Stimulated activated CD8-positive, alpha-beta memory T cell treated with anti-CD3 and anti-CD28 coated beads, Interleukin-15, amount 100 ng/mL, for 1 hour (primary cell): ENCODE results near the gene KCTD12.

Experiments
- DNase-seq: peaks from one replicate; pipeline ENCODE4 v3.0.0-alpha.2; 2020; ENCODE audit warnings: low read depth

The KCTD12 gene

DNA sequence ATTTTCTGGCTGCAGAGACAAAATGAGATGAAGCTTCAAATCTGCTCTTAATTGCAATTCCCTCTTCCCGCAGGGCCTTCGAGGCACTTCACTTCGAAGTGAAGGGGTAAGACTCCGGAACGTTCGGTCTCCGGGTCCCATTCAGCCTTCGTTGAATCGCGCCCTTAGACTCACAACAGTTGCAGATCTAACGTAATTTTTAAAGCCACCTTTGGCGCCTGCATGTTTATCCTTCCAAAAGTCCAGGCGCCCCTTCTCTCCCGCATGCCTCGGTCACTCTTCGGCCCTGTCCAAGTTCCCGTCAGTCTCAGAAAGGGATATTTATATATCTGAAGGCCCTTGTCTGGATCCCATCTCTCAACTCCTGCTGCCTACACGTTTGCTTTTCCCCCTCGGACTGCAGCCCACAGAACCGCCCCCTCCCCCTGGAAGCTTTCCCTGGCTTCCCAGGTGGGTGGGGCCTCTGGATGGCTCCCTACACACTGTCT, 915 bp upstream of the KCTD12 start:
- no peak for DNase-seq

DNA sequence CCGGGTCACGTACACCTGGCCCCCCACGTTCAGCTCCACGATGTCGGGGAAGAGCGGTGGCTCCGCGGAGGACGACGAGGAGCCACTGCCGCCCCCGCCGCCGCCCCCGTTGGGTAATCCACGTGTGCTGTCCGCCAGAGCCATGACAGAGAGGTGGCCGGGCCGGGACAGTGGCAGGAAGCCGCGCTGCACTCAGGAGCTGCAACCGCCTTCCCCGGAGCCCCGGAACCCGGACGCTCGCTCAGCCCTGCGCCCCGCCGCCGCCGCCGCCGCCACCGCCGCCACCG, 257 bp downstream of the KCTD12 start:
- no peak for DNase-seq

- DNase-seq: no peak
Measured at GRCh38 chr13:76885203-76886004, 801 bp downstream of the KCTD12 start.

DNA sequence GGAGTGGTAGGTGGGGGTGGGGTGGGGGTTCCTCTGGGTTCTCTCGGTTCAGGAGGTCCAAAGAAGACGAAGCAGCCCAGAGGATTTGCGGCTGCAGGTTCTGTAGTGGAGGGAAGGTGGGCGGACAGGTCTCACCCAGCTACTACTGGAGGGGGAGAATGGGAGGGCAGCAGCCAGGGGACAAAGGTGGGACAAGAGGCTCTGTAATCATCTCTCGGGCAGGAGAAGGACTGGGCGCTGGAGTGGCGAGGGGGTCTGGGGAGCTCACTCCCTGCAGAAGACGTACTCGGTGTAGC, 1.4 kb downstream of the KCTD12 start:
- no peak for DNase-seq

GRCh38 chr13:76884186-76884906, 1.9 kb downstream of the KCTD12 start:
- no peak for DNase-seq

GRCh38 chr13:76883236-76883635, 3.0 kb downstream of the KCTD12 start:
- DNase-seq: no peak

DNA sequence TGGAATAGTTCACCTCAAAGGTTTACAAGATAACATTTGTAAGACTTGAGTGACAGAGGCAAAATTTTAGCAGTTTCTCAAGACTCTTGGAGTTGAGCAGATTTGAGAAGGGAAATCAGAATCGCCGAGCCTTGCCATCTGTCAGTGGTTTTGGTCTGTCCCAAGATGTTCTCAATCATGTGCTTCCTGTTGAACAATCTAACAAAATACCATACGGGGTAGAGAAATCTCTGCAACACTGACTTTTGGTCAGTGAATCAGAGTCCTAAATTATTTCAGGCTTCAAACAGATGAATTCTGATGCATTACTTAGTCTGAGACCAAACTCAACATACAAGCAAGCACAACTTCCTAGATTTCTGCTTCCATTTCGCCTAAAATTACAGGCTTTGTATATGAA, 3.8 kb downstream of the KCTD12 start:
- DNase-seq: no peak

- no peak for DNase-seq
Measured at GRCh38 chr13:76879883-76880270, 6.3 kb downstream of the KCTD12 start.

GRCh38 chr13:76879203-76879882, 6.9 kb downstream of the KCTD12 start:
- DNase-seq: peak; percentile 33

DNA sequence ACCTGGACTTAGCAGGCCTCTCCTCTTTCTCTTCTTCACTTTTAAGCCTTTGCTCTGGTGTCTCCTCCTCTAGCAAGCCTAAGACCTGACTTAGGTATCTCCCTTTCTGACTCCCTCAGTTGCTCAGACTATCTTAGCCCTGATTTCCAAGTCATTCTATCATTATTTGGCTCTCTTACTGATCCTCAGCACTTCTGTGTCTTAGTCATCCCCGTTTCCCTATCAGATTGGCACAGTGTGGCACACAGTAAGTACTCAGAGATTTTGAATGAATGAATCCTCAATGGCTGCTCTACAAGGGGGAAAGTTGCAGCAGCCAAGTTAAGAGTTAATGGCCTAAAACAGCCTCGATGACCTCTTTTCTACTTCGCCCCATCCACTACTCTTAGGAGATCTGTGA, 8.2 kb downstream of the KCTD12 start:
- no peak for DNase-seq

- DNase-seq: no peak
Measured at GRCh38 chr13:76875271-76875815, 10.9 kb downstream of the KCTD12 start.

GRCh38 chr13:76874479-76874878, 11.7 kb downstream of the KCTD12 start:
- no peak for DNase-seq

- no peak for DNase-seq
Measured at GRCh38 chr13:76873445-76873844, 12.8 kb downstream of the KCTD12 start.

DNA sequence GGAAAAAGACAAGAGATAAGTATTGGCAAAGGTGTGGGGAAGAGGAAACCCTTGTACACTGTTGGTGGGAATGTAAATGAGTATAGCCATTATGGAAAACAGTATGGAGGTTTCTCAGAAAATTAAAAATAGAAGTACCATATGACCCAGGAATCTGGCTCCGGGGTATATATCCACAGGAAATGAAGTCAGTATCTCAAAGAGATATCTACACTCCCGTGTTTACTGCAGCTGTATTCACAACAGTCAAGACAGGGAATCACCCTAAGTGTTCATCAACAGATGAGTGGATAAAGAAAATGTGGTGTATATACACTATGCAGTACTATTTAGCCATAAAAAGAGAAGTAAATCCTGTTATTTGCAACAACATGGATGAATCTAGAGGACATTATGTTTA, 13.5 kb downstream of the KCTD12 start:
- DNase-seq: no peak

DNA sequence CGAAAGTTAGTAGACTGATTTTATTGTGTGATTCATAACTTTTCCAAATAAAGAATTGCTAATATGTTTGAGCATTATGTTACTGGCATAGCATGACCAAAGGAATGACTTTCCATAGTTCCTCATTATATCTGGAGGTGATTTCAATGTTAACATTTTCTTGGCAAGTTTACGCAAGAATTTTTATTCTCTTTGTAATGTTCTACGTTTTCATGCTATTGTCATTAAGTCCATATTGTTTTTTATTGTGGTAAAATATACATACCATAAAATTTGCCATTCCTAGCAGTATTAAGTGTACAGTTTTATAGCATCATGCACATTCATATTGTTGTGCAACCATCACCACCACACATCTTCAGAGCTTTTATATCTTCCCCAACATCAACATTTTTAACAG, 14.8 kb downstream of the KCTD12 start:
- DNase-seq: no peak

- DNase-seq: no peak
Measured at GRCh38 chr13:76868371-76868770, 17.8 kb downstream of the KCTD12 start.

GRCh38 chr13:76865996-76866503, 20.2 kb downstream of the KCTD12 start:
- no peak for DNase-seq

GRCh38 chr13:76865109-76865508, 21.1 kb downstream of the KCTD12 start:
- no peak for DNase-seq

GRCh38 chr13:76864259-76864658, 21.9 kb downstream of the KCTD12 start:
- no peak for DNase-seq

GRCh38 chr13:76863022-76863421, 23.2 kb downstream of the KCTD12 start:
- no peak for DNase-seq

- DNase-seq: no peak
Measured at GRCh38 chr13:76861859-76862258, 24.3 kb downstream of the KCTD12 start.

- DNase-seq: no peak
Measured at GRCh38 chr13:76860706-76861105, 25.5 kb downstream of the KCTD12 start.

DNA sequence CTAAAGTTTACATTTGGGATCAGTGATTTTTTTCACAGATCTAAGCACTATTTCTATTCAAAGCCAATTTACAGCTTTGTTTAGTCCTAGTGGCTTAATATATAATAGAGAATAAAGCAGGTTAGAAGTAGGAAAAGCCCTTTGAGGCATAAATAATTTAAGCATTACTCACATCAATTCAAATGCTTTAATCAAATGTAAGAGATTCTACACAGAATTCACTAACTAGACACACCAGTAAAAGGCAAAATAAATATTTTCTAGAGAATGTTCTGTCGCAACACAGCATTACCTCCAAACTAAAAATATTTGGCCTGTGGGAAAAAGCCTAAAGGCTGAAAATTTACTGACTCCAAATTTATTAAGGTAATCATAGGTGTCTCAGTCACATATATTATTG, 31.3 kb downstream of the KCTD12 start:
- DNase-seq: no peak
